Endodermal cell (in vitro differentiated cells): ENCODE data around the gene ELFN2. TPM values are rescaled to one million over a fixed set of nuclear protein-coding genes. Genes with fewer than 3 reads are reported as not detected.

Experiments
- DNase-seq: peaks from one replicate; pipeline ENCODE4 v3.0.0-alpha.2; 2017
- H3K27ac ChIP-seq: 2 replicates; pipeline ENCODE4 v1.5.1; 2013; ENCODE audit warnings: mild to moderate bottlenecking, low read depth, low read length, moderate library complexity
- H3K27me3 ChIP-seq: 2 replicates; pipeline ENCODE4 v1.6.1; 2013; ENCODE audit warnings: mild to moderate bottlenecking, low read length, moderate library complexity; ENCODE audit not compliant: insufficient read depth, control insufficient read depth, poor library complexity, severe bottlenecking
- H3K36me3 ChIP-seq: 2 replicates; pipeline ENCODE4 v1.7.0; 2013; ENCODE audit warnings: mild to moderate bottlenecking, low read length, moderate library complexity; ENCODE audit not compliant: control insufficient read depth, insufficient read depth
- H3K4me1 ChIP-seq: one replicate; pipeline ENCODE4 v1.7.0; 2013; ENCODE audit warnings: low read length; ENCODE audit not compliant: control insufficient read depth, insufficient read depth
- H3K4me3 ChIP-seq: 2 replicates; pipeline ENCODE4 v1.5.1; 2013; ENCODE audit warnings: mild to moderate bottlenecking, low read length, moderate library complexity
- H3K9ac ChIP-seq: 2 replicates; pipeline ENCODE4 v1.6.1; 2013; ENCODE audit warnings: mild to moderate bottlenecking, low read length, moderate library complexity; ENCODE audit not compliant: poor library complexity, severe bottlenecking; ENCODE audit errors: extremely low read depth
- H3K9me3 ChIP-seq: 2 replicates; pipeline ENCODE4 v1.6.1; 2013; ENCODE audit warnings: mild to moderate bottlenecking, low read length, moderate library complexity; ENCODE audit not compliant: control insufficient read depth
- H3K27ac Mint-ChIP-seq: 2 replicates; pipeline ENCODE4 v1.8.0; 2020; ENCODE audit warnings: mixed read lengths
- H3K27me3 Mint-ChIP-seq: 2 replicates; pipeline ENCODE4 v1.8.0; 2021; ENCODE audit warnings: mild to moderate bottlenecking, mixed read lengths; ENCODE audit not compliant: insufficient read depth
- H3K36me3 Mint-ChIP-seq: 2 replicates; pipeline ENCODE4 v1.8.0; 2020; ENCODE audit warnings: low read depth, mixed read lengths
- H3K4me1 Mint-ChIP-seq: 2 replicates; pipeline ENCODE4 v1.8.0; 2020; ENCODE audit warnings: mixed read lengths
- H3K4me3 Mint-ChIP-seq: 2 replicates; pipeline ENCODE4 v1.8.0; 2020; ENCODE audit warnings: mild to moderate bottlenecking, moderate library complexity, mixed read lengths
- H3K9me3 Mint-ChIP-seq: 2 replicates; pipeline ENCODE4 v1.8.0; 2020; ENCODE audit warnings: mild to moderate bottlenecking, mixed read lengths
- CTCF ChIP-seq: fragments of 200-600 bp; sonication (generic); conservative IDR thresholded peaks from 2 replicates; pipeline ENCODE4 v1.5.0; 2021; ENCODE audit warnings: antibody characterized with exemption, mild to moderate bottlenecking
- WGBS, 2 experiments: methylation state at CpG; one replicate each; pipeline versions ENCODE4 v1.1.5 to v1.1.7; 2013; ENCODE audit warnings: missing lambda C conversion rate in 2 of 2, mixed read lengths in 1 of 2; ENCODE audit not compliant: insufficient coverage in 1 of 2, insufficient read length in 1 of 2; 5-methylcytosine and 5-hydroxymethylcytosine counted together
- total RNA-seq, 2 donors: library from RNA; stranded (reverse); fragmentation: NEBNext Ultra II Directional in 1 of 2; extraction: Animal tissue kit (Norgen Biotek cat#: 25700) in 1 of 2; gene quantifications; 2 replicates in 1 of 2; 3 replicates in 1 of 2; pipeline ENCODE4 v1.2.1, GENCODE V29; 2021

The ELFN2 gene
- total RNA-seq, 2 donors from 2014 or later = 0.40 to 0.46 TPM

DNA sequence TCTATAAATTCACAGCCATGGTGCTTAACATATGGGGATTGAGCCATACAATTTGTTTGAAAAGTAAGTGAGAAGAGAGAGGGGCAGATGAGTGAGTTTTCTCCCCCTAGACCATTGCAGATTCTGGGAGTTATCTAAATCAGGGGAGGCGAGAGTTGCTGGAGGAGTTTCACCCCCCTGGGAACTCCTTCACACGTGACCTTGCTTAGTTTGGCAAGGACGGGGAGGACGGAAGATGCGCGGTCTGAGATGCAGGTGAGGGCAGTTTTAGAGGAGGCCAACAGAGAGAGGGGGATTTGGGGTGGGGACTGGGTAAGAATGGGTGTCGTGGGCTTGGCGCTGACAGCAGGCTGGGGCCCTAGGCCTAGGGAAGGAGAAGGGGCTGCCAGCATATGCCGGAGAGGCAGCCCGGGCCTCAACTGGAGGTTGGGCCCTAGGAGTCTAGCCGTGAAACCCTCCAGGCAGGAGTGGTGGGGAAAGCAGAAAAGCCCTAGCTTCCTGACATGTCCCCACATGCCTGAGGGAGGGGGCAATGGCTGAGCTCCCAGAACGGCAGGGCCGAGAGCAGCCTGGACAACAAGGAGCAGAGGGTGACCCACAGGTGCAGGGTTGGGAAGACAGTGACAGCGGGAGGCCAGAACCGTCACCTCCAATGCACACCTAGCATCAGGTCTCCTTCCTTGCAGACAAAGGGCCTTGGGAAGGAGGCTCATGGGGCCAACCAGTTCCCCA is 63.9 kb downstream of the ELFN2 start:
- no peak for TF ChIP-seq CTCF
- H3K36me3 ChIP-seq = no peaks in the 10 kb centered on the region
- Mint-ChIP-seq H3K27ac (no peak overlapping the region), H3K4me3 (no peak overlapping the region), H3K36me3 (no peaks in the 10 kb centered on the region), H3K4me1 (peaks cover 16% of the 10 kb centered on the region), H3K9me3 (no peaks in the 10 kb centered on the region), H3K27me3 (no peaks in the 10 kb centered on the region)
- no peaks in the 10 kb centered on the region for H3K9me3 ChIP-seq
- WGBS, 2 experiments = 91 to 93% methylated on average over 4 to 15 of the region's 15 CpGs
- H3K9ac ChIP-seq = no peak overlapping the region
- H3K27me3 ChIP-seq = no peaks in the 10 kb centered on the region
- H3K4me3 ChIP-seq = no peak overlapping the region
- no peaks in the 10 kb centered on the region for H3K4me1 ChIP-seq
- no peak for DNase-seq
- H3K27ac ChIP-seq = no peak overlapping the region

GRCh38 chr22:37362621-37363020 is 64.7 kb downstream of the ELFN2 start:
- Mint-ChIP-seq H3K4me1 (peaks cover 17% of the 10 kb centered on the region), H3K36me3 (no peaks in the 10 kb centered on the region), H3K27ac (no peak overlapping the region), H3K9me3 (no peaks in the 10 kb centered on the region), H3K4me3 (no peak overlapping the region), H3K27me3 (peaks cover 3% of the 10 kb centered on the region)
- no peaks in the 10 kb centered on the region for H3K9me3 ChIP-seq
- 71 to 91% methylated on average over 1 to 3 of the region's 3 CpGs for WGBS, 2 experiments
- no peak overlapping the region for H3K27ac ChIP-seq
- H3K27me3 ChIP-seq = no peaks in the 10 kb centered on the region
- H3K4me3 ChIP-seq = no peak overlapping the region
- TF ChIP-seq CTCF = no peak
- H3K4me1 ChIP-seq = no peaks in the 10 kb centered on the region
- DNase-seq = no peak
- H3K9ac ChIP-seq = no peak overlapping the region
- no peaks in the 10 kb centered on the region for H3K36me3 ChIP-seq

DNA sequence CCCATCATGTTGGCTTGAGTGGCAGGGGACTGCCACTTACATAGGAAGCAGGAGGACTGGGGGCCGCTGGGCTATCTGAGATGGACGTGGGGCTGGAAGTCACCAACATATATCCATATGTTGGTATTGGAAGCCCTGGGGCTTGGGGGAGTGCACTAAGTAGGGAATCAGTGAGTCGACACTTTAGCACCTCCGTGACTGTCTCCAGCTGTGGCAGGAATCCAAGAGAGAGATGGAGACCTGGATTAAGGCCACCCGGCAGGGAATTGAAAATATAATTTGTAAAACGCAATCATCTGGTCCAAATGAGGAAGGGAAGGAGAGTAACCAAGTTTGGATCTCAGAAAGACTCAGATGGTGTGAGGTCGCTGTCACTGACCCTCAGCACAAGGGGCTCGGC is 68.4 kb downstream of the ELFN2 start:
- Histone ChIP-seq H3K4me1 (no peaks in the 10 kb centered on the region), H3K9me3 (no peaks in the 10 kb centered on the region), H3K4me3 (no peak overlapping the region), H3K9ac (no peak overlapping the region), H3K27ac (no peak overlapping the region), H3K36me3 (no peaks in the 10 kb centered on the region), H3K27me3 (no peaks in the 10 kb centered on the region)
- no peak for TF ChIP-seq CTCF
- peaks cover 5% of the 10 kb centered on the region for H3K27me3 Mint-ChIP-seq
- H3K9me3 Mint-ChIP-seq = no peaks in the 10 kb centered on the region
- no peak overlapping the region for H3K27ac Mint-ChIP-seq
- DNase-seq = no peak
- H3K4me3 Mint-ChIP-seq = no peak overlapping the region
- peaks cover 22% of the 10 kb centered on the region for H3K4me1 Mint-ChIP-seq
- 61 to 73% methylated on average over 5 to 8 of the region's 8 CpGs for WGBS, 2 experiments
- H3K36me3 Mint-ChIP-seq = no peaks in the 10 kb centered on the region
